ENCODE measurements around the gene LNPEP.

GRCh38 chr5:96984506-96985192 lies 48.8 kb downstream of the LNPEP start:
- TF ChIP-seq, protein P1, sequence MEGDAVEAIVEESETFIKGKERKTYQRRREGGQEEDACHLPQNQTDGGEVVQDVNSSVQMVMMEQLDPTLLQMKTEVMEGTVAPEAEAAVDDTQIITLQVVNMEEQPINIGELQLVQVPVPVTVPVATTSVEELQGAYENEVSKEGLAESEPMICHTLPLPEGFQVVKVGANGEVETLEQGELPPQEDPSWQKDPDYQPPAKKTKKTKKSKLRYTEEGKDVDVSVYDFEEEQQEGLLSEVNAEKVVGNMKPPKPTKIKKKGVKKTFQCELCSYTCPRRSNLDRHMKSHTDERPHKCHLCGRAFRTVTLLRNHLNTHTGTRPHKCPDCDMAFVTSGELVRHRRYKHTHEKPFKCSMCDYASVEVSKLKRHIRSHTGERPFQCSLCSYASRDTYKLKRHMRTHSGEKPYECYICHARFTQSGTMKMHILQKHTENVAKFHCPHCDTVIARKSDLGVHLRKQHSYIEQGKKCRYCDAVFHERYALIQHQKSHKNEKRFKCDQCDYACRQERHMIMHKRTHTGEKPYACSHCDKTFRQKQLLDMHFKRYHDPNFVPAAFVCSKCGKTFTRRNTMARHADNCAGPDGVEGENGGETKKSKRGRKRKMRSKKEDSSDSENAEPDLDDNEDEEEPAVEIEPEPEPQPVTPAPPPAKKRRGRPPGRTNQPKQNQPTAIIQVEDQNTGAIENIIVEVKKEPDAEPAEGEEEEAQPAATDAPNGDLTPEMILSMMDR (IDR thresholded peaks at IDR 0.05) = no peak
- TF ChIP-seq EP300 (IDR thresholded peaks at IDR 0.05) = no peak
